Measurements from ENCODE around the gene WDR72. TPM values are rescaled to one million over a fixed set of nuclear protein-coding genes. Genes with fewer than 3 reads are reported as not detected.

The WDR72 gene
- total RNA-seq, 1 donor from 2014 or later: not detected

DNA sequence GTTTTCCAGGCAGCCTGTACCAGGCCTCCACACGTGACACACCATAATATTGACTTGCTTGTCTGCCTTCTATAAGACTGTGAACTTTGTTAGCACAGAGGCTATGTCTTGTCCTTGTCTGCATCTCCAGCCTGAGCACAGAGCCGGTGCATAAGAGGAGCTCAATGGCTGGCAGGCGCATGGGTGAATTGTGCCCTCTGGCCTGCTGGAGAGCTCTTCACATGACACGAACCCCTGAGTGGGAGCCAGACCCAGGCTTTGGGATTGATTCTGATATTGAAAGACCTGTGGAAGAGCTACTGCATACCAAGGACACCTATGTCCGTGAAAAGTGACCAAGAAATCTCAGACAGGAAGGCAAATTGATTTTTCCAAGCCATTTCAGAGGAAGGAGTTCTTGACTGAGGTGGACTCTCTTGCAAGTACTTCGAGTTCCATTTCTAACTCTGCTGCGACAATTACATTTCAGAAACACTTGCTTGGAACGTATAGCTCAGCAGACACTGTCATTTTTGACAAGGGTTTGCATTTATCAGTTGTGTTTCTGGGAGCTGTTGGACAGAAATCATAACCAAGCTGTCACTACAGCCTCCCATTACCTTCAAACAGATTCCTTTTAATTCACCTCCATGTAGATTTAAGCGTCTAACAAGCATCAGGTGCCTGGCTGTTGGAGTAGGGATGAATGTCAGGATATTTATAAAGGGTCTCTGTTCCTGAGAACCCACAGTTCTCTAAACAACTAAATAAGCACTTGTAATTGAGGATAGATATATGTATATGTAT lies 281.3 kb downstream of the WDR72 start:
- no peaks in the 10 kb centered on the region for H3K9me3 Mint-ChIP-seq
- H3K27me3 Mint-ChIP-seq (ENCODE audit: insufficient read depth): no peaks in the 10 kb centered on the region
- no peak overlapping the region for H3K4me3 Mint-ChIP-seq
- no peak for DNase-seq (ENCODE audit: low spot score)
- no peak overlapping the region for H3K27ac Mint-ChIP-seq
- no peaks in the 10 kb centered on the region for H3K36me3 Mint-ChIP-seq (ENCODE audit: low read depth)
- intact Hi-C loops (cut with micrococcal nuclease): no loop called here
- H3K4me1 Mint-ChIP-seq (ENCODE audit: low read depth): no peaks in the 10 kb centered on the region

DNA sequence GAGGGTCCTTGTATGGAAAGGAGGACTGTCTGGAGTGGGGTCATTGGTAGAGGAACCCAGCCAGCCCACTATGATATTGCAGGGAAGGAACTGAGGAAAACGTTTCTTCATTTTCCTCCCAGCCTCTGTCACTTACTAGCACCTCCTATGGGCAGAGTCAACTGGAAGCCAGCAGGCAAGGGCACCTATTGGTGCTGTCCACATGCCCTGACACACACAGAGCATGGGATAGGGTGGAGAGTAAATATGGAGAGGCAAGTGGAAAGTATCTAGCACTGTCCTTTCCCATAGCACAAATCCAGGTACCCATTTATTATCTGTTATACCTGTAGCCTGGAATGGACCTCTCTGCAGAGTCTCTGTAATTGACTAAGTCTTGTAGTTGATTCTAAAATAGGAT lies 285.6 kb downstream of the WDR72 start:
- Mint-ChIP-seq H3K27ac (no peak overlapping the region), H3K4me3 (no peak overlapping the region), H3K9me3 (peaks cover 4% of the 10 kb centered on the region), H3K4me1 (ENCODE audit: low read depth) (no peaks in the 10 kb centered on the region), H3K27me3 (ENCODE audit: insufficient read depth) (no peaks in the 10 kb centered on the region), H3K36me3 (ENCODE audit: low read depth) (no peaks in the 10 kb centered on the region)
- no peak for DNase-seq (ENCODE audit: low spot score)
- intact Hi-C loops (cut with micrococcal nuclease): no loop called here

DNA sequence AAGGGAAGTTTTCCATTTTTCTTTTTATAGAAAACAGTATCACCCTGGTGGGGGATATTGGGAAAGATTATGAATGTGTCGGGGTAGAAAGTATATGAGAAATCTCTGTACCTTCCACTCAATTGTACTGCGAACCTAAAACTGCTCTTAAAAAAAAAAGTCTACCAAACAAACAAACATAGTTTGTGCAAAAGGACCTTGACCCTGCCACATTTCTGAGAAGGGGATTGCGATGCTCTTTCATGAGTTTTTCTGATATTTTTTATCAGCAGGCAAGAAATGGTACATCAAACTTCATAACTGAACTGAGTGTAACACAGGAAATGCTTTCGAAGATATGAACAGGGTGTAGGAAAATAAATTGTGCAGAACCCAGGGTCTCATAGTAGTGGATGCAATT lies 286.0 kb downstream of the WDR72 start:
- intact Hi-C loops (cut with micrococcal nuclease): no loop called here
- no peak overlapping the region for H3K4me3 Mint-ChIP-seq
- no peaks in the 10 kb centered on the region for H3K36me3 Mint-ChIP-seq (ENCODE audit: low read depth)
- H3K27ac Mint-ChIP-seq: no peak overlapping the region
- H3K4me1 Mint-ChIP-seq (ENCODE audit: low read depth): no peaks in the 10 kb centered on the region
- no peaks in the 10 kb centered on the region for H3K27me3 Mint-ChIP-seq (ENCODE audit: insufficient read depth)
- no peak for DNase-seq (ENCODE audit: low spot score)
- peaks cover 7% of the 10 kb centered on the region for H3K9me3 Mint-ChIP-seq

DNA sequence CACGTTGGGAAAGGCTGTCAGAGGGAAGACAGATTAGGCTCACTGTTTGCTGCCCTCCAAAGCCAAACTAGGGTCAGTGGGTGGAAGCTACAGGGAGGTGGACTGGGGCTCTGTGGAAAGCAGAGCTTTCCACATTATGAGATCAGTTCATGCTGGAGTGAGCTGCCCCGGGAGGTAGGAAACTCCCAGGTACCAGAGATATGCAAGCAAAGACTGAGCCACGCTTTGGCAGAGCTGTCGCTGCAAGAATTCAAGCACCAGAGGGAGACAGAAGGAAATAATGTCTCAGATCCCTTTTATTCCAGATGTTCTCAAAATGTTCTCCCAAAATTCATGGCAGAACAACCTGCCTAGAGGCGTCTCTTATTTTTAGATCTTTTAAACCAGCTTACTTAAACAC lies 286.6 kb downstream of the WDR72 start:
- no peak overlapping the region for H3K4me3 Mint-ChIP-seq
- no peaks in the 10 kb centered on the region for H3K27me3 Mint-ChIP-seq (ENCODE audit: insufficient read depth)
- intact Hi-C loops (cut with micrococcal nuclease): no loop called here
- no peak overlapping the region for H3K27ac Mint-ChIP-seq
- H3K36me3 Mint-ChIP-seq (ENCODE audit: low read depth): no peaks in the 10 kb centered on the region
- no peaks in the 10 kb centered on the region for H3K4me1 Mint-ChIP-seq (ENCODE audit: low read depth)
- H3K9me3 Mint-ChIP-seq: peaks cover 11% of the 10 kb centered on the region
- no peak for DNase-seq (ENCODE audit: low spot score)

DNA sequence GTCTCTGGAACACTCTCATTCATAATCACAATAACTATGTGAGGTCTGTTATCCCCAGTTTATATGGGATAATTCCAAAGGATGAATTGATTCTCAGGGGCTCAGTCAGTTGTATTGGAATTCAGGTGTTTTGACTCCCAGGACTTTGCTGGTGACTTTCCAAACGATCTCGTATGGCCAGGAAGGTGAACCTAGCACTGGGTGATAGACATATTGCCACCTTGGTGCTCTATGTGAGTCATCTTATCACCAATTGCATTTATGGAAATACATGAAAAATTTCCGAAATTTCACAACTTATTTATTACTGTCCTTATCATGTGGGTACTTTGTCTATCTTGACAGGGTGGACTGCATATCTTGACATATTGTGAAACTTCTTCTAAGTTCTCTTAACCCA lies 287.3 kb downstream of the WDR72 start:
- intact Hi-C loops (cut with micrococcal nuclease): no loop called here
- Mint-ChIP-seq H3K4me1 (ENCODE audit: low read depth) (no peaks in the 10 kb centered on the region), H3K36me3 (ENCODE audit: low read depth) (no peaks in the 10 kb centered on the region), H3K4me3 (no peak overlapping the region), H3K9me3 (peaks cover 11% of the 10 kb centered on the region), H3K27me3 (ENCODE audit: insufficient read depth) (no peaks in the 10 kb centered on the region), H3K27ac (no peak overlapping the region)
- DNase-seq (ENCODE audit: low spot score): no peak

DNA sequence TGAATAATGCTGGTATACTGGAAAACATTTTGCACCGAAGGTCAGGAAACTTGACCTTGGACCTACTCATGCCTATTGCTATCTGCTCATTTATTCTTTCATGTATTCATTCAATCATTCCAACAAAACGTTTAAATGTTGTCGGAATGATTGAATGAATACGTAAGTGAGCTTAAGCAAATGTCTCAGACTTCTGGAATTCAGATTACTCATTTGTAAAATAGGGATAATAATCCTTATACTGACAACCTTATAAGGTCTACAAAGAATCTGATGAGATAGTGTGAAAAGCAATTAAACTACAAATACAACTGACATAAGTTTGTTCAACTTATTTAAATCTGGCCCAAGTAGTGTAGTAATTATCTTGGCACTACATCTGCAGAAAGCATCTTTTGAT lies 288.7 kb downstream of the WDR72 start:
- intact Hi-C loops (cut with micrococcal nuclease): no loop called here
- H3K9me3 Mint-ChIP-seq: peaks cover 11% of the 10 kb centered on the region
- DNase-seq (ENCODE audit: low spot score): no peak
- H3K36me3 Mint-ChIP-seq (ENCODE audit: low read depth): no peaks in the 10 kb centered on the region
- H3K4me3 Mint-ChIP-seq: no peak overlapping the region
- H3K27me3 Mint-ChIP-seq (ENCODE audit: insufficient read depth): no peaks in the 10 kb centered on the region
- no peak overlapping the region for H3K27ac Mint-ChIP-seq
- H3K4me1 Mint-ChIP-seq (ENCODE audit: low read depth): no peaks in the 10 kb centered on the region

DNA sequence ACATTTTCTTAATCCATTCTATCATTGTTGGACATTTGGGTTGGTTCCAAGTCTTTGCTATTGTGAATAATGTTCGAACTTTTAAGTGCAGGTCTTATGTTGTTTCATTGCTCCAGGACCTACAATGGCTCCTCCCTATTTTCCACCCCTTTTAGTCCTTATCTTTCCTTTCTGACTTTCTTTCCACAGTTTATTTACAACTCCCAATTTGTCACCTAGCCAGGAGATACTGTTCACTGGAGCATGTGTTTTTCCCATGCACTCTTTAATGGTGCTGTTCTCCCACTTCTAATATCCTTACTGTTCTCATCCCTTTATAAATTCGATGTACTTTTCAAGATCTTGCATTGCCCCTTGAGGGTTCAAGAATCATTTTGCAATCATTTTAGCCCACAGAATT lies 290.0 kb downstream of the WDR72 start:
- intact Hi-C loops (cut with micrococcal nuclease): no loop called here
- Mint-ChIP-seq H3K9me3 (peaks cover 11% of the 10 kb centered on the region), H3K27me3 (ENCODE audit: insufficient read depth) (no peaks in the 10 kb centered on the region), H3K4me1 (ENCODE audit: low read depth) (no peaks in the 10 kb centered on the region), H3K27ac (no peak overlapping the region), H3K4me3 (no peak overlapping the region), H3K36me3 (ENCODE audit: low read depth) (no peaks in the 10 kb centered on the region)
- no peak for DNase-seq (ENCODE audit: low spot score)

Other genes starting within 250 kb of the WDR72 start
- gene UNC13C, start 218.8 kb upstream of the WDR72 start, total RNA-seq: not detected in 2 replicates